H1 (cell line): Measurements from ENCODE around the gene ZNF184. TPM values are rescaled to one million over a fixed set of nuclear protein-coding genes. Genes with fewer than 3 reads are reported as not detected.

ENCODE experiments used
- CTCF ChIA-PET: fragments of 300-600 bp; sonication (Branson Sonifier 250); formaldehyde crosslinking; loops from one replicate; lab custom pipeline; 2021; ENCODE audit not compliant: partially characterized antibody; lab: Charles Lee
- POLR2A ChIA-PET: fragments of 300-600 bp; sonication (Branson Sonifier 250); formaldehyde crosslinking; loops from one replicate; lab custom pipeline; 2021; ENCODE audit warnings: inconsistent platforms; ENCODE audit not compliant: partially characterized antibody; lab: Charles Lee
- DNase-seq, 2 experiments: peaks; one replicate each; pipeline versions ENCODE4 v3.0.0 to v3.0.0-alpha.2; 2010 to 2022; ENCODE audit warnings: low spot score in 2 of 2, low read depth in 1 of 2, mixed read lengths in 1 of 2
- FAIRE-seq: peaks from 2 replicates; lab custom pipeline; 2011; peaks lifted over from hg19 to GRCh38; lab: Jason Lieb, UNC
- H2AFZ ChIP-seq: 2 replicates; pipeline ENCODE4 v1.8.1; 2012; ENCODE audit warnings: low read length, inconsistent platforms
- H2AK5ac ChIP-seq: 2 replicates; pipeline ENCODE4 v1.6.1; 2013; ENCODE audit warnings: low read depth, low read length
- H2BK120ac ChIP-seq: replicated peaks from 2 replicates; pipeline ENCODE3; 2013; ENCODE audit warnings: low read depth, low read length, inconsistent platforms
- H2BK12ac ChIP-seq: 2 replicates; pipeline ENCODE4 v1.6.1; 2013; ENCODE audit warnings: low read depth, low read length
- H2BK15ac ChIP-seq: 2 replicates; pipeline ENCODE4 v1.6.1; 2013; ENCODE audit warnings: low read length
- H2BK20ac ChIP-seq: 2 replicates; pipeline ENCODE4 v1.6.1; 2013; ENCODE audit warnings: low read length
- H2BK5ac ChIP-seq: 2 replicates; pipeline ENCODE4 v1.6.1; 2013; ENCODE audit warnings: low read depth, low read length
- H3K14ac ChIP-seq: 2 replicates; pipeline ENCODE4 v1.6.1; 2013; ENCODE audit warnings: inconsistent platforms; ENCODE audit not compliant: insufficient read length
- H3K18ac ChIP-seq: 2 replicates; pipeline ENCODE4 v1.6.1; 2013; ENCODE audit warnings: low read length; ENCODE audit errors: extremely low read depth
- H3K23ac ChIP-seq: 2 replicates; pipeline ENCODE4 v1.6.1; 2013; ENCODE audit warnings: inconsistent platforms; ENCODE audit not compliant: insufficient read length
- H3K23me2 ChIP-seq: 2 replicates; pipeline ENCODE4 v1.6.1; 2013; ENCODE audit warnings: low read depth, low read length
- H3K27ac ChIP-seq: 2 replicates; pipeline ENCODE4 v1.6.1; 2011; ENCODE audit warnings: low read depth, low read length, inconsistent platforms
- H3K27me3 ChIP-seq, 4 experiments: replicated peaks in 1 of 4; 1 replicate in 1 of 4; 2 replicates in 3 of 4; pipeline versions ENCODE4 v1.6.1 to v1.8.1; 2011 to 2013; ENCODE audit warnings: low read length in 3 of 4, mild to moderate bottlenecking in 3 of 4, inconsistent platforms in 2 of 4, mixed read lengths in 2 of 4, moderate library complexity in 1 of 4; ENCODE audit not compliant: control insufficient read depth in 3 of 4, insufficient read depth in 3 of 4; ENCODE audit errors: extremely low read depth in 1 of 4
- H3K36me3 ChIP-seq, 4 experiments: 2 replicates each; pipeline versions ENCODE4 v1.6.1 to v1.8.1; 2011 to 2013; ENCODE audit warnings: mild to moderate bottlenecking in 4 of 4, low read length in 3 of 4, moderate library complexity in 2 of 4, control low read depth in 1 of 4, inconsistent platforms in 1 of 4; ENCODE audit not compliant: insufficient read depth in 4 of 4, control insufficient read depth in 2 of 4
- H3K4ac ChIP-seq: replicated peaks from 2 replicates; pipeline ENCODE3; 2013; ENCODE audit warnings: low read length, low read depth, mixed read lengths, inconsistent platforms; ENCODE audit not compliant: insufficient read length
- H3K4me1 ChIP-seq, 4 experiments: replicated peaks in 1 of 4; 1 replicate in 1 of 4; 2 replicates in 3 of 4; pipeline versions ENCODE4 v1.6.1 to v1.8.1; 2011 to 2013; ENCODE audit warnings: low read length in 3 of 4, inconsistent platforms in 2 of 4, mixed read lengths in 1 of 4; ENCODE audit not compliant: insufficient read depth in 4 of 4, control insufficient read depth in 3 of 4
- H3K4me2 ChIP-seq, 2 experiments: 2 replicates each; pipeline versions ENCODE4 v1.6.1 to v1.8.1; 2011 to 2013; ENCODE audit warnings: low read depth in 2 of 2, low read length in 2 of 2, control low read depth in 1 of 2, inconsistent platforms in 1 of 2, mild to moderate bottlenecking in 1 of 2; ENCODE audit not compliant: insufficient read depth in 1 of 2
- H3K4me3 ChIP-seq, 4 experiments: fragments of 200-600, 300-600 bp in 1 of 4; sonication (generic), shearing (Covaris generic), sonication (Bioruptor Twin) in 1 of 4; 2 replicates each; pipeline versions ENCODE4 v1.5.1 to v1.8.1; 2011 to 2016; ENCODE audit warnings: low read length in 4 of 4, low read depth in 3 of 4, control low read depth in 2 of 4, inconsistent platforms in 2 of 4, mild to moderate bottlenecking in 2 of 4, mixed read lengths in 1 of 4, moderate library complexity in 1 of 4; ENCODE audit not compliant: insufficient read depth in 2 of 4; ENCODE audit errors: extremely low read depth in 1 of 4
- H3K56ac ChIP-seq: replicated peaks from 2 replicates; pipeline ENCODE3; 2013; ENCODE audit warnings: low read depth, mild to moderate bottlenecking, mixed read lengths, low read length, inconsistent platforms; ENCODE audit not compliant: insufficient read length
- H3K79me1 ChIP-seq: 2 replicates; pipeline ENCODE4 v1.6.1; 2013; ENCODE audit warnings: low read depth, low read length, control low read depth
- H3K79me2 ChIP-seq, 2 experiments: 2 replicates each; pipeline versions ENCODE4 v1.6.1 to v1.8.1; 2012 to 2013; ENCODE audit warnings: low read length in 2 of 2, mild to moderate bottlenecking in 2 of 2, inconsistent platforms in 1 of 2; ENCODE audit not compliant: insufficient read depth in 2 of 2, control insufficient read depth in 1 of 2
- H3K9ac ChIP-seq, 4 experiments: replicated peaks in 1 of 4; 1 replicate in 1 of 4; 2 replicates in 3 of 4; pipeline versions ENCODE4 v1.6.1 to v1.8.1; 2011 to 2013; ENCODE audit warnings: low read depth in 3 of 4, low read length in 3 of 4, control low read depth in 2 of 4, mild to moderate bottlenecking in 2 of 4, moderate library complexity in 2 of 4, inconsistent platforms in 1 of 4; ENCODE audit errors: extremely low read depth in 1 of 4
- H3K9me3 ChIP-seq, 2 experiments: 2 replicates each; pipeline versions ENCODE4 v1.6.1 to v1.8.1; 2012 to 2013; ENCODE audit warnings: mild to moderate bottlenecking in 2 of 2, moderate library complexity in 2 of 2, control low read depth in 1 of 2, inconsistent platforms in 1 of 2, low read depth in 1 of 2, low read length in 1 of 2, mixed read lengths in 1 of 2; ENCODE audit not compliant: insufficient read depth in 2 of 2
- H4K20me1 ChIP-seq, 2 experiments: replicated peaks in 1 of 2; 2 replicates each; pipeline versions ENCODE3 to v1.8.1; 2011 to 2013; ENCODE audit warnings: inconsistent platforms in 2 of 2, low read length in 2 of 2, mild to moderate bottlenecking in 1 of 2; ENCODE audit not compliant: insufficient read depth in 2 of 2, control insufficient read depth in 1 of 2
- H4K5ac ChIP-seq: 2 replicates; pipeline ENCODE4 v1.6.1; 2013; ENCODE audit warnings: low read length, low read depth, mixed read lengths, inconsistent platforms; ENCODE audit not compliant: insufficient read length
- H4K8ac ChIP-seq: 2 replicates; pipeline ENCODE4 v1.8.0; 2013; ENCODE audit warnings: mild to moderate bottlenecking, moderate library complexity, low read length, inconsistent platforms; ENCODE audit not compliant: insufficient read depth; ENCODE audit errors: extremely low read depth
- H4K91ac ChIP-seq: replicated peaks from 2 replicates; pipeline ENCODE3; 2013; ENCODE audit warnings: low read length, mixed read lengths, inconsistent platforms; ENCODE audit not compliant: insufficient read length
- ATF2 ChIP-seq: IDR thresholded peaks from 2 replicates; pipeline ENCODE4 v1.6.1; 2012; ENCODE audit warnings: low read length, inconsistent platforms
- ATF3 ChIP-seq: IDR thresholded peaks from 2 replicates; pipeline ENCODE4 v1.6.1; 2011; ENCODE audit warnings: low read depth, mild to moderate bottlenecking, low read length; ENCODE audit not compliant: insufficient read depth
- GTF2F1 ChIP-seq: IDR thresholded peaks from 2 replicates; pipeline ENCODE4 v1.6.1; 2012; ENCODE audit warnings: low read depth, low read length, improper control_type of control experiment, borderline replicate concordance
- HDAC2 ChIP-seq, 2 experiments: fragments of 300-600 bp in 1 of 2; sonication (generic) in 1 of 2; IDR thresholded peaks; 2 replicates each; pipeline ENCODE4 v1.6.1; 2011 to 2012; ENCODE audit warnings: low read depth in 2 of 2, low read length in 2 of 2, mild to moderate bottlenecking in 2 of 2, moderate library complexity in 2 of 2, borderline replicate concordance in 1 of 2, inconsistent platforms in 1 of 2
- HDAC6 ChIP-seq: IDR thresholded peaks from one replicate; pipeline ENCODE4 v1.7.1; 2012; ENCODE audit warnings: low read depth, mild to moderate bottlenecking, inconsistent platforms, low read length, moderate library complexity
- KDM1A ChIP-seq: fragments of 200-600, 300-600 bp; sonication (generic); IDR thresholded peaks from 2 replicates; pipeline ENCODE4 v1.7.1; 2016; ENCODE audit warnings: mild to moderate bottlenecking, low read length, borderline replicate concordance
- RBBP5 ChIP-seq: IDR thresholded peaks from 2 replicates; pipeline ENCODE4 v1.7.1; 2012; ENCODE audit warnings: low read depth, mild to moderate bottlenecking, inconsistent platforms, low read length, moderate library complexity, borderline replicate concordance
- RFX5 ChIP-seq: IDR thresholded peaks from 2 replicates; pipeline ENCODE4 v1.6.1; 2011; ENCODE audit warnings: low read depth, low read length, improper control_type of control experiment, borderline replicate concordance
- WGBS, 2 experiments: shearing (Covaris generic) in 1 of 2; methylation state at CpG; one replicate each; pipeline versions ENCODE4 v1.1.6 to v1.1.7; 2013 to 2015; ENCODE audit warnings: low lambda C conversion rate in 2 of 2, mixed read lengths in 2 of 2, inconsistent platforms in 1 of 2, low coverage in 1 of 2, missing lambda C conversion rate in 1 of 2; ENCODE audit not compliant: insufficient replicate concordance in 2 of 2, insufficient coverage in 1 of 2, insufficient read length in 1 of 2; ENCODE audit errors: extremely low coverage in 1 of 2, missing lambda C conversion rate in 1 of 2; 5-methylcytosine and 5-hydroxymethylcytosine counted together
- polyA plus RNA-seq, 7 experiments: library from polyadenylated mRNA; depleted of rRNA in 3 of 7; stranded (reverse) in 5 of 7; unstranded in 2 of 7; fragments of >200 nt in 5 of 7; fragments of 200-250 nt in 2 of 7; gene quantifications; 1 replicate in 5 of 7; 2 replicates in 1 of 7; 4 replicates in 1 of 7; pipeline versions ENCODE4 v1.2.1 to v1.2.3, GENCODE V29; 2011 to 2013; ENCODE audit warnings: missing spikeins in 2 of 7, mixed read lengths in 2 of 7
- total RNA-seq: library from RNA; stranded (reverse); fragmentation: NEBNext Ultra II Directional; extraction: Animal tissue kit (Norgen Biotek cat#: 25700); gene quantifications from 2 replicates; pipeline ENCODE4 v1.2.1, GENCODE V29; 2021

ZNF184 gene
- total and polyA plus RNA-seq, 2 of the 8 experiments (the other 6 are each of a cell fraction or from before 2014, with no cell fraction given), result 1.9 to 12.3 TPM

- ChIA-PET CTCF (interaction anchor here (0.9 to 1.1 kb wide), 2 partner anchors 14 to 34 kb away, joined by 3 read pairs; no protein-coding TSS in a partner anchor), POLR2A (interaction anchor here (0.6 to 1.4 kb wide), 5 partner anchors 13 to 328 kb away, joined by 3 read pairs; a partner anchor contains a TSS)
- no peaks in the 10 kb centered on the region for H3K36me3 ChIP-seq
- no peak overlapping the region for H3K18ac ChIP-seq
- H3K23ac ChIP-seq, result no peak overlapping the region
- H4K20me1 ChIP-seq, result no peaks in the 10 kb centered on the region
- H3K79me2 ChIP-seq, result no peaks in the 10 kb centered on the region
- H3K4ac ChIP-seq, result no peak overlapping the region
- no peak overlapping the region for H2BK5ac ChIP-seq
- H3K23me2 ChIP-seq, result peaks cover 9% of the 10 kb centered on the region; the same call in 1 of the 2 replicates
- no peak overlapping the region for H3K14ac ChIP-seq
- H3K4me3 ChIP-seq, result peak overlapping the region; percentile 66 to 97 (median 80)
- no peak overlapping the region for H4K8ac ChIP-seq
- H2AK5ac ChIP-seq, result no peak overlapping the region
- H2BK20ac ChIP-seq, result no peak overlapping the region
- no peak overlapping the region for H4K91ac ChIP-seq
- H2AFZ ChIP-seq, result peak overlapping the region; percentile 98
- no peak overlapping the region for H2BK12ac ChIP-seq
- peak overlapping the region; percentile 25 to 68 (median 44); a peak in 6 of 7 replicates for H3K9ac ChIP-seq
- H3K4me2 ChIP-seq, result peak overlapping the region; percentile 82 to 98
- DNase-seq (peak in 1 of 2 experiments; percentile 92), FAIRE-seq (peak; percentile 97)
- H3K9me3 ChIP-seq, result no peaks in the 10 kb centered on the region
- H3K4me1 ChIP-seq, result no peaks in the 10 kb centered on the region; a peak in 1 of 7 replicates
- H3K27ac ChIP-seq, result no peak overlapping the region
- 4% methylated on average over 33 of the region's 33 CpGs; no CpG with 5 or more reads in 1 of the 2 experiments for WGBS, 2 experiments
- H4K5ac ChIP-seq, result no peak overlapping the region
- no peak overlapping the region for H3K56ac ChIP-seq
- peaks cover 0 to 2% (median under 1%) of the 10 kb centered on the region in 4 experiments; a peak in 3 of 7 replicates for H3K27me3 ChIP-seq
- no peak overlapping the region for H2BK120ac ChIP-seq
- no peak overlapping the region for H2BK15ac ChIP-seq
- no peaks in the 10 kb centered on the region for H3K79me1 ChIP-seq
- TF ChIP-seq ATF2 (peak; percentile 84; the same call in 1 of the 2 replicates), HDAC6 (no peak), KDM1A (0 out of 2 replicates have a peak, but pooled peaks have one; percentile 39), ATF3 (no peak), HDAC2 (IDR thresholded peaks at IDR 0.05; ENCODE audit: borderline replicate concordance in 1 of 2, low read depth in 2 of 2, low read length in 2 of 2) (no peak), RFX5 (no peak), GTF2F1 (no peak), RBBP5 (peak; percentile 94; the same call in 1 of the 2 replicates)
These were observed 6.6 kb upstream of the ZNF184 start for GRCh38 chr6:27479319-27480182.
